Measurements from ENCODE around the gene POLA2. TPM values are rescaled to one million over a fixed set of nuclear protein-coding genes. Genes with fewer than 3 reads are reported as not detected.
"Not testable (repeated sequence)": the region's sequence is repeated elsewhere in the genome, so short reads cannot be mapped to it uniquely, and the experiment has no call there.

The POLA2 gene
- total and polyA plus RNA-seq, 4 donors = 7.2 to 16.2 (median 9.4) TPM

DNA sequence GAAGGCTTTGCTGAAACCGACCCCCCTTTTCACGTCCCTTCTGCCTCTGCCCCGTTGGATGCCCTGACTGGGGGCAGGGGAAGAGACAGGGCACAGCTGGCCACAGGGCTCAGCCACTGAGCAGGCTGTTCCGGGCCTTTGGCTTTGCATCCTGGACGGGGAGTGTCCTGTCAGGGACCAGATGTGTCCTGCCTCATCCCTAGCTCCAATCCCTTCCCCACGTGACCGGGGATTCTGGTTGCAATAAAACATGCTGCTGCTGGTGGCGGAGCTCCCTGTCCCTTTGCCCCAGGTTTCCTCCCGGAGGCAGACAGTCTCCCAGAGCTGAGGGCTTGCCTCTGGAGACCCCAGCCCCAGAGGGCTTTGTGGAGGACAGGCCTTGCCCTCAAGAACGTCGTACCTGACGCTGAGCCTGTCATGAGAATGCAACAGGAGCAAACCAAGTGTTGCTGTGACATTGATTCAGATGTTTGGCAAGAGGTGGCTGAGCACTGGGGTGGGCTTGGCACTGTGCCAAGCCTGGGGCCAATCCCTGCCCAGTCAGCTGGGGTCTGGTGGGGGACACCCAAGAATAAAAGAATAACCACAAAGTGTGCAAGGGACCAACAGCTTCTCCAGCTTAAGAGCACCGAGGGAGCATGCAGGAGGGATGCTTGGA lies 60.2 kb downstream of the POLA2 start:
- peaks cover 24% of the 10 kb centered on the region for H3K4me1 ChIP-seq (ENCODE audit: control insufficient read depth, insufficient read depth, low read length)
- 53% methylated on average over 13 of the region's 13 CpGs for WGBS (ENCODE audit: insufficient coverage)
- peak in 1 of 6 donors; percentile 9 for DNase-seq (ENCODE audit: low read depth in 4 of 6, low spot score in 6 of 6)

GRCh38 chr11:65323813-65324212 lies 62.1 kb downstream of the POLA2 start:
- H3K27ac ChIP-seq (ENCODE audit: low read depth, low read length) = no peak overlapping the region
- no peak for DNase-seq (ENCODE audit: low read depth in 4 of 6, low spot score in 6 of 6)

More for the DNA sequence above, 60.2 kb downstream of the POLA2 start:
- Histone ChIP-seq H3K9me3 (ENCODE audit: control insufficient read depth, insufficient read depth, low read length) (no peaks in the 10 kb centered on the region), H3K36me3 (ENCODE audit: control insufficient read depth, insufficient read depth, low read length) (peaks cover 26% of the 10 kb centered on the region), H3K4me3 (ENCODE audit: low read depth, low read length) (no peak overlapping the region), H3K27ac (ENCODE audit: low read depth, low read length) (no peak overlapping the region), H3K27me3 (ENCODE audit: control insufficient read depth, insufficient read depth, low read length) (no peaks in the 10 kb centered on the region)

DNA sequence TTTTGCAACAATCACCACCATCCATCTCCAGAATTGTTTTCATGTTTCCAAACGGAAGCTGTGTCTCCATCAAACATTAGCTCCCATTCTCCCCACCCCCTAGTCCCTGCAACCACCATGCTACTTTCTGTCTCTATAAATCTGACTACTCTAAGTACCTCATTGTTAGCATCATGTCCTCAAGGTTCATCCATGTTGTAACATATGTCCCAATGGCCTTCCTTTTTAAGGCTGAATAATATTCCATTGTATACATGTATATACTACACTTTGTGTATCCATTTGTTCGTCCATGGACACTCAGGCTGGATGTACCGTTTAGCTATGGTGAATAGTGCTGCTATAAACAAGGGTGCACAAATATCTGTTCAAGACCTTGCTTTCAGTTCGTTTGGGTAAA lies 63.7 kb downstream of the POLA2 start:
- Histone ChIP-seq H3K27me3 (ENCODE audit: control insufficient read depth, insufficient read depth, low read length) (no peaks in the 10 kb centered on the region), H3K36me3 (ENCODE audit: control insufficient read depth, insufficient read depth, low read length) (peaks cover 26% of the 10 kb centered on the region), H3K4me1 (ENCODE audit: control insufficient read depth, insufficient read depth, low read length) (peaks cover 15% of the 10 kb centered on the region), H3K4me3 (ENCODE audit: low read depth, low read length) (no peak overlapping the region), H3K27ac (ENCODE audit: low read depth, low read length) (no peak overlapping the region), H3K9me3 (ENCODE audit: control insufficient read depth, insufficient read depth, low read length) (no peaks in the 10 kb centered on the region)
- WGBS (ENCODE audit: insufficient coverage) = 85% methylated on average over 4 of the region's 4 CpGs
- no peak for DNase-seq (ENCODE audit: low read depth in 4 of 6, low spot score in 6 of 6)

More at GRCh38 chr11:65323813-65324212, 62.1 kb downstream of the POLA2 start:
- 82% methylated on average over 11 of the region's 12 CpGs for WGBS (ENCODE audit: insufficient coverage)
- H3K4me1 ChIP-seq (ENCODE audit: control insufficient read depth, insufficient read depth, low read length) = peaks cover 15% of the 10 kb centered on the region
- peaks cover 26% of the 10 kb centered on the region for H3K36me3 ChIP-seq (ENCODE audit: control insufficient read depth, insufficient read depth, low read length)
- H3K4me3 ChIP-seq (ENCODE audit: low read depth, low read length) = no peak overlapping the region
- no peaks in the 10 kb centered on the region for H3K9me3 ChIP-seq (ENCODE audit: control insufficient read depth, insufficient read depth, low read length)
- H3K27me3 ChIP-seq (ENCODE audit: control insufficient read depth, insufficient read depth, low read length) = no peaks in the 10 kb centered on the region

DNA sequence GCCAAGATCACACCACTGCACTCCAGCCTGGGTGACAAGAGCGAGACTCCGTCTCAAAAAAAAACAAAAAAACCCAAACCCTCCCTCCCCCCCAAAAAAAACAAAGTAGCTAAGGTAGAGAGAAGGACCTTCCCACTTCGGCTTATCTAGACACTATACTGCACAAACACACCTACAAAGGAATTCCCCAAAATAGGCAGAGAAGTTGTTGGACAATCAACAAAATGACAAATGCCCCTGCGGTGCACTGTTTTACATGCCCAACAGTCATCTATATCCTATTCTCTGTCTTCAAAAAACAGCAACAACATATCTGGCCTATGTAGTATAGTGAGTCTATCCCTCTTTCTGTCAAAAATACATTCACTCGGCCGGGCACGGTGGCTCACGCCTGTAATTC lies 65.3 kb downstream of the POLA2 start:
- no peak for DNase-seq (ENCODE audit: low read depth in 4 of 6, low spot score in 6 of 6)
- WGBS (ENCODE audit: insufficient coverage) = 93% methylated on average over 4 of the region's 8 CpGs
- Histone ChIP-seq H3K4me1 (ENCODE audit: control insufficient read depth, insufficient read depth, low read length) (peaks cover 4% of the 10 kb centered on the region), H3K27ac (ENCODE audit: low read depth, low read length) (no peak overlapping the region), H3K36me3 (ENCODE audit: control insufficient read depth, insufficient read depth, low read length) (peaks cover 11% of the 10 kb centered on the region), H3K4me3 (ENCODE audit: low read depth, low read length) (no peak overlapping the region), H3K9me3 (ENCODE audit: control insufficient read depth, insufficient read depth, low read length) (no peaks in the 10 kb centered on the region), H3K27me3 (ENCODE audit: control insufficient read depth, insufficient read depth, low read length) (no peaks in the 10 kb centered on the region)

- Histone ChIP-seq H3K27ac (ENCODE audit: low read depth, low read length) (no peak overlapping the region), H3K4me3 (ENCODE audit: low read depth, low read length) (no peak overlapping the region)
Measured at GRCh38 chr11:65329478-65329877, 67.7 kb downstream of the POLA2 start.

DNA sequence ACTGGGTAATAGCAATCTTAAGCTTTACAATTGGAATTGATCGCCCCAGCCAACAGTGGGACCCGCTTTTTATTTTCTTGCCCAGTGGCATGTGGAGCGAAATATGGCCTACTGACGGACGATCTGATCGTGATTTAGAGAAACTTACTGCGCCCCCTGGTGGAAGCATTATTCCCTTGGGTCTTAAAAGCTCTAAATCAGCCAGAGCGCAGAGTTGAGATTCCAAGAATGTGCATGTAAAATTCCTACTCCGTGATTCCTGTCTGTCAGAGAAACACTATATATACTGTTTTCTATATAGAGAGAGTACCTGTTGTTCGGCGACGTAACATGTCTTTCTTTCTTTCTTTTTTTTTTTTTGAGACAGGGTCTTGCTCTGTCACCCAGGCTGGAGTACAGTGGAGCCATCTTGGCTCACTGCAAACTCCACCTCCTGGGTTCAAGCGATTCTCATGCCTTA lies 68.2 kb downstream of the POLA2 start:
- DNase-seq (ENCODE audit: low read depth in 4 of 6, low spot score in 6 of 6) = peak in 5 of 6 donors; percentile 83 to 96 (median 89)
- Histone ChIP-seq H3K36me3 (ENCODE audit: control insufficient read depth, insufficient read depth, low read length) (no peaks in the 10 kb centered on the region), H3K27me3 (ENCODE audit: control insufficient read depth, insufficient read depth, low read length) (no peaks in the 10 kb centered on the region), H3K27ac (ENCODE audit: low read depth, low read length) (no peak overlapping the region), H3K4me3 (ENCODE audit: low read depth, low read length) (no peak overlapping the region), H3K9me3 (ENCODE audit: control insufficient read depth, insufficient read depth, low read length) (no peaks in the 10 kb centered on the region), H3K4me1 (ENCODE audit: control insufficient read depth, insufficient read depth, low read length) (no peaks in the 10 kb centered on the region)
- 2% methylated on average over 7 of the region's 13 CpGs for WGBS (ENCODE audit: insufficient coverage)

More at GRCh38 chr11:65329478-65329877, 67.7 kb downstream of the POLA2 start:
- H3K4me1 ChIP-seq (ENCODE audit: control insufficient read depth, insufficient read depth, low read length) = no peaks in the 10 kb centered on the region
- no peak for DNase-seq (ENCODE audit: low read depth in 4 of 6, low spot score in 6 of 6)
- no peaks in the 10 kb centered on the region for H3K9me3 ChIP-seq (ENCODE audit: control insufficient read depth, insufficient read depth, low read length)
- no peaks in the 10 kb centered on the region for H3K36me3 ChIP-seq (ENCODE audit: control insufficient read depth, insufficient read depth, low read length)
- no peaks in the 10 kb centered on the region for H3K27me3 ChIP-seq (ENCODE audit: control insufficient read depth, insufficient read depth, low read length)
- WGBS (ENCODE audit: insufficient coverage) = 73% methylated on average over 2 of the region's 2 CpGs

GRCh38 chr11:65330544-65330943 lies 68.8 kb downstream of the POLA2 start:
- no peaks in the 10 kb centered on the region for H3K36me3 ChIP-seq (ENCODE audit: control insufficient read depth, insufficient read depth, low read length)
- H3K4me1 ChIP-seq (ENCODE audit: control insufficient read depth, insufficient read depth, low read length) = no peaks in the 10 kb centered on the region
- no peak for DNase-seq (ENCODE audit: low read depth in 4 of 6, low spot score in 6 of 6)
- no peak overlapping the region for H3K4me3 ChIP-seq (ENCODE audit: low read depth, low read length)
- no peak overlapping the region for H3K27ac ChIP-seq (ENCODE audit: low read depth, low read length)
- 90% methylated on average over 2 of the region's 7 CpGs for WGBS (ENCODE audit: insufficient coverage)
- H3K9me3 ChIP-seq (ENCODE audit: control insufficient read depth, insufficient read depth, low read length) = no peaks in the 10 kb centered on the region
- H3K27me3 ChIP-seq (ENCODE audit: control insufficient read depth, insufficient read depth, low read length) = no peaks in the 10 kb centered on the region

DNA sequence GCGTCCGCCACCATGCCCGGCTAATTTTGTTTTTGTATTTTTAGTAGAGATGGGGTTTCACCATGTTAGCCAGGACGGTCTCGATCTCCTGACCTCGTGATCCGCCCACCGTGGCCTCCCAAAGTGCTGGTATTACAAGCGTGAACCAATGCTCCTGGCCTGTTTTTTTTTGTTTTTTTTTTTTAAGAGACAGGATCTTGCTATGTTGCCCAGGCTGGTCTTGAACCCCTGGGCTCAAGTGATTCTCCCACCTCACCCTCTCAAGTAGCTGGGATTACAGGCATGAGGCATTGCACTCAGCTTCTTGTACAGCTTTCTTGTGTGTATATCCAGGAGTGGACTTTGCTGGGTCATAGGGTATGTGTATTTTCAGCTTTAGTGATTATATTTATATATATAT lies 70.8 kb downstream of the POLA2 start:
- not testable (repeated sequence) for DNase-seq (ENCODE audit: low read depth in 4 of 6, low spot score in 6 of 6); H3K27me3 ChIP-seq (ENCODE audit: control insufficient read depth, insufficient read depth, low read length); H3K27ac ChIP-seq (ENCODE audit: low read depth, low read length); H3K4me3 ChIP-seq (ENCODE audit: low read depth, low read length); H3K4me1 ChIP-seq (ENCODE audit: control insufficient read depth, insufficient read depth, low read length); H3K9me3 ChIP-seq (ENCODE audit: control insufficient read depth, insufficient read depth, low read length)
- WGBS (ENCODE audit: insufficient coverage) = 100% methylated on average over 5 of the region's 9 CpGs
- H3K36me3 ChIP-seq (ENCODE audit: control insufficient read depth, insufficient read depth, low read length) = peaks cover 11% of the 10 kb centered on the region

GRCh38 chr11:65334696-65335295 lies 73.0 kb downstream of the POLA2 start:
- Histone ChIP-seq H3K27me3 (ENCODE audit: control insufficient read depth, insufficient read depth, low read length) (no peaks in the 10 kb centered on the region), H3K9me3 (ENCODE audit: control insufficient read depth, insufficient read depth, low read length) (no peaks in the 10 kb centered on the region), H3K36me3 (ENCODE audit: control insufficient read depth, insufficient read depth, low read length) (peaks cover 17% of the 10 kb centered on the region), H3K27ac (ENCODE audit: low read depth, low read length) (peak overlapping the region; percentile 88), H3K4me1 (ENCODE audit: control insufficient read depth, insufficient read depth, low read length) (no peaks in the 10 kb centered on the region), H3K4me3 (ENCODE audit: low read depth, low read length) (peak overlapping the region; percentile 86)
- 11% methylated on average over 4 of the region's 5 CpGs for WGBS (ENCODE audit: insufficient coverage)
- no peak for DNase-seq (ENCODE audit: low read depth in 4 of 6, low spot score in 6 of 6)

DNA sequence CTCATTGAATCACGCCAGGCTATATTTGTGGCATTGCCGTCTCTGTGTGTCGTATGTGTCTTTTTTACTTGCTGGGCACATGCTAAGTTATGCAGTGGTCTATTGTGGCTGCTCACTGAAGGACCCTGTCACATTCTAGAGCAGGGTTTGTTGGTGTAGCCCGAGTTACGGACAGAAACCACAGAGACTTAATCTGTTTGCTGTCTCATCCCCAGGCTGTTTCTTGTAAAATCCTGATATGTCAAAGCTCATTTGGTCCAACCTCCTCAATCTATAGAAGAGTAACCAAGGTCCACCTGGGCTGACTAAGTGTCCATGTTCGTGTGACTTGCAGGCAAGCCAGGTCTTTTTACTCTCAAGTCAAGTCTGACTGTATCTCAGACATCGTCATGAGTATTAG lies 76.9 kb downstream of the POLA2 start:
- H3K36me3 ChIP-seq (ENCODE audit: control insufficient read depth, insufficient read depth, low read length) = peaks cover 51% of the 10 kb centered on the region
- no peak overlapping the region for H3K4me3 ChIP-seq (ENCODE audit: low read depth, low read length)
- H3K27ac ChIP-seq (ENCODE audit: low read depth, low read length) = no peak overlapping the region
- 67% methylated on average over 5 of the region's 7 CpGs for WGBS (ENCODE audit: insufficient coverage)
- no peaks in the 10 kb centered on the region for H3K27me3 ChIP-seq (ENCODE audit: control insufficient read depth, insufficient read depth, low read length)
- DNase-seq (ENCODE audit: low read depth in 4 of 6, low spot score in 6 of 6) = no peak
- H3K4me1 ChIP-seq (ENCODE audit: control insufficient read depth, insufficient read depth, low read length) = no peaks in the 10 kb centered on the region
- H3K9me3 ChIP-seq (ENCODE audit: control insufficient read depth, insufficient read depth, low read length) = no peaks in the 10 kb centered on the region

Measured in spinal cord (tissue), 10 donors.